OCI-LY7 (cell line): ENCODE measurements around the gene STAT1.

Source experiments
- EZH2phosphoT487 ChIP-seq: fragments of 200-600 bp; sonication (generic); IDR thresholded peaks from 2 replicates; pipeline ENCODE4 v1.6.1; 2018; ENCODE audit warnings: low read depth, borderline replicate concordance, mild to moderate bottlenecking, mixed run types, antibody characterized with exemption, low read length, moderate library complexity, mixed read lengths
- TF ChIP-seq, protein P1 (sequence below): fragments of 200-600 bp; sonication (generic); conservative IDR thresholded peaks from 2 replicates; pipeline ENCODE4 v1.5.1; 2014; ENCODE audit warnings: mild to moderate bottlenecking, antibody characterized with exemption, low read length, moderate library complexity, mixed read lengths

DNA sequence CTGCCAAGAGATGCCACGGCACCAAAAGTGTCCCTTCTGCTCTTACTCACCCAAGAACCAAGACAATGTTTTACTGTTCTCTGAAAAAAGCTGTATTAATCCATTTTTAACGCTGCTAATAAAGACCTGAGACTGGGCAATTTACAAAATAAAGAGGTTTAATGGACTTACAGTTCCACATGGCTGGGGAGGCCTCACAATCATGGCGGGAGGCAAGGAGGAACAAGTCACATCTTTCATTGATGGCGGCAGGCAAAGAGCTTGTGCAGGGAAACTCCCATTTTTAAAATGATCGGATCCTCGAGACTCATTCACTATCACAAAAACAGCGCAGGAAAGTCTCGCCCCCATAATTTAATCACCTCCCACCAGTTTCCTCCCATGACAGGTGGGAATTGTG lies 1.9 kb upstream of the STAT1 start:
- TF ChIP-seq, protein P1, sequence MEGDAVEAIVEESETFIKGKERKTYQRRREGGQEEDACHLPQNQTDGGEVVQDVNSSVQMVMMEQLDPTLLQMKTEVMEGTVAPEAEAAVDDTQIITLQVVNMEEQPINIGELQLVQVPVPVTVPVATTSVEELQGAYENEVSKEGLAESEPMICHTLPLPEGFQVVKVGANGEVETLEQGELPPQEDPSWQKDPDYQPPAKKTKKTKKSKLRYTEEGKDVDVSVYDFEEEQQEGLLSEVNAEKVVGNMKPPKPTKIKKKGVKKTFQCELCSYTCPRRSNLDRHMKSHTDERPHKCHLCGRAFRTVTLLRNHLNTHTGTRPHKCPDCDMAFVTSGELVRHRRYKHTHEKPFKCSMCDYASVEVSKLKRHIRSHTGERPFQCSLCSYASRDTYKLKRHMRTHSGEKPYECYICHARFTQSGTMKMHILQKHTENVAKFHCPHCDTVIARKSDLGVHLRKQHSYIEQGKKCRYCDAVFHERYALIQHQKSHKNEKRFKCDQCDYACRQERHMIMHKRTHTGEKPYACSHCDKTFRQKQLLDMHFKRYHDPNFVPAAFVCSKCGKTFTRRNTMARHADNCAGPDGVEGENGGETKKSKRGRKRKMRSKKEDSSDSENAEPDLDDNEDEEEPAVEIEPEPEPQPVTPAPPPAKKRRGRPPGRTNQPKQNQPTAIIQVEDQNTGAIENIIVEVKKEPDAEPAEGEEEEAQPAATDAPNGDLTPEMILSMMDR: no peak
- TF ChIP-seq EZH2phosphoT487: no peak
